ENCODE measurements around the gene EEF1E1. TPM values are rescaled to one million over a fixed set of nuclear protein-coding genes. Genes with fewer than 3 reads are reported as not detected.

Gene EEF1E1
- total and polyA plus RNA-seq, 2 of the 8 experiments (the other 6 are each of a cell fraction or from before 2014, with no cell fraction given) = 96.8 to 112 TPM

GRCh38 chr6:8087870-8088754 lies 14.2 kb downstream of the EEF1E1 start:
- Histone ChIP-seq H3K79me1 (ENCODE audit: low read depth, low read length) (no peaks in the 10 kb centered on the region), H3K36me3 (ENCODE audit: control insufficient read depth in 2 of 4, insufficient read depth in 4 of 4, low read length in 3 of 4) (peaks cover 9 to 88% (median 48%) of the 10 kb centered on the region in 4 experiments; a peak in 7 of 8 replicates), H2BK120ac (replicated peaks; ENCODE audit: low read depth, low read length) (no peak overlapping the region), H4K5ac (ENCODE audit: insufficient read length, low read depth, low read length) (no peak overlapping the region), H2AFZ (ENCODE audit: low read length) (no peak overlapping the region), H2BK15ac (ENCODE audit: low read length) (no peak overlapping the region), H3K79me2 (ENCODE audit: control insufficient read depth in 1 of 2, insufficient read depth in 2 of 2, low read length in 2 of 2) (peaks cover 3 to 67% of the 10 kb centered on the region in 2 experiments; a peak in 3 of 4 replicates), H3K9ac (replicated peaks in 1 of 4; ENCODE audit: extremely low read depth in 1 of 4, low read depth in 3 of 4, low read length in 3 of 4) (no peak overlapping the region), H3K4me2 (ENCODE audit: insufficient read depth in 1 of 2, low read depth in 2 of 2, low read length in 2 of 2) (no peak overlapping the region), H4K8ac (ENCODE audit: extremely low read depth, insufficient read depth, low read length) (no peak overlapping the region), H3K56ac (replicated peaks; ENCODE audit: insufficient read length, low read depth, low read length) (no peak overlapping the region), H4K91ac (replicated peaks; ENCODE audit: insufficient read length, low read length) (no peak overlapping the region), H2BK12ac (ENCODE audit: low read depth, low read length) (no peak overlapping the region), H3K27ac (ENCODE audit: low read depth, low read length) (no peak overlapping the region), H3K4ac (replicated peaks; ENCODE audit: insufficient read length, low read depth, low read length) (no peak overlapping the region), H3K4me1 (replicated peaks in 1 of 4; ENCODE audit: control insufficient read depth in 3 of 4, insufficient read depth in 4 of 4, low read length in 3 of 4) (no peaks in the 10 kb centered on the region), H3K23me2 (ENCODE audit: low read depth, low read length) (no peaks in the 10 kb centered on the region), H3K4me3 (ENCODE audit: extremely low read depth in 1 of 4, insufficient read depth in 2 of 4, low read depth in 3 of 4, low read length in 4 of 4) (no peak overlapping the region), H3K23ac (ENCODE audit: insufficient read length) (no peak overlapping the region), H4K20me1 (replicated peaks in 1 of 2; ENCODE audit: control insufficient read depth in 1 of 2, insufficient read depth in 2 of 2, low read length in 2 of 2) (peaks cover 2 to 8% of the 10 kb centered on the region in 2 experiments), H3K18ac (ENCODE audit: extremely low read depth, low read length) (no peak overlapping the region), H2BK5ac (ENCODE audit: low read depth, low read length) (no peak overlapping the region), H3K27me3 (replicated peaks in 1 of 4; ENCODE audit: control insufficient read depth in 3 of 4, extremely low read depth in 1 of 4, insufficient read depth in 3 of 4, low read length in 3 of 4) (no peaks in the 10 kb centered on the region), H2AK5ac (ENCODE audit: low read depth, low read length) (no peak overlapping the region), H3K9me3 (ENCODE audit: insufficient read depth in 2 of 2, low read depth in 1 of 2, low read length in 1 of 2) (peaks cover 0 to 4% of the 10 kb centered on the region in 2 experiments; a peak in 1 of 4 replicates), H2BK20ac (ENCODE audit: low read length) (no peak overlapping the region), H3K14ac (ENCODE audit: insufficient read length) (no peak overlapping the region)
- POLR2A ChIA-PET (ENCODE audit: partially characterized antibody) = interaction anchor here (1.0 to 2.6 kb wide), 4 partner anchors 8 to 14 kb away, joined by 3 to 15 read pairs (median 4); partner anchors contain the start of gene EEF1E1
- 86% methylated on average over 5 of the region's 5 CpGs; no CpG with 5 or more reads in 1 of the 2 experiments for WGBS, 2 experiments (ENCODE audit: extremely low coverage in 1 of 2, insufficient coverage in 1 of 2, insufficient read length in 1 of 2, insufficient replicate concordance in 2 of 2, low coverage in 1 of 2, low lambda C conversion rate in 2 of 2, missing lambda C conversion rate in 1 of 2)
- no peak for FAIRE-seq
- no peak for DNase-seq (ENCODE audit: low read depth in 1 of 2, low spot score in 2 of 2)
- CTCF ChIA-PET (ENCODE audit: partially characterized antibody) = no interaction called here
- TF ChIP-seq TAF1 (IDR thresholded peaks at IDR 0.05; ENCODE audit: low read depth, low read length) (no peak), CBX8 (IDR thresholded peaks at IDR 0.05; ENCODE audit: borderline replicate concordance, low read depth, low read length) (no peak), HDAC2 (IDR thresholded peaks at IDR 0.05; ENCODE audit: borderline replicate concordance in 1 of 2, low read depth in 2 of 2, low read length in 2 of 2) (no peak), TBP (IDR thresholded peaks at IDR 0.05; ENCODE audit: low read depth, low read length) (no peak), SP4 (IDR thresholded peaks at IDR 0.05; ENCODE audit: low read length) (no peak), SAP30 (IDR thresholded peaks at IDR 0.05; ENCODE audit: insufficient read depth, insufficient replicate concordance, low read length) (no peak), RAD21 (IDR thresholded peaks at IDR 0.05 in 1 of 2, conservative IDR thresholded peaks at IDR 0.05 in 1 of 2; ENCODE audit: low read depth in 2 of 2, low read length in 2 of 2) (no peak), KDM1A (IDR thresholded peaks at IDR 0.05; ENCODE audit: borderline replicate concordance, low read length) (no peak), CEBPB (IDR thresholded peaks at IDR 0.05; ENCODE audit: low read depth, low read length) (no peak), SIX5 (IDR thresholded peaks at IDR 0.05; ENCODE audit: low read depth, low read length) (no peak), ATF3 (IDR thresholded peaks at IDR 0.05; ENCODE audit: insufficient read depth, low read depth, low read length) (no peak)
